T1000 (cell line): ENCODE data around the gene C1QTNF2.
"Not testable (repeated sequence)": the region's sequence is repeated elsewhere in the genome, so short reads cannot be mapped to it uniquely, and the experiment has no call there.

Experiments used
- DNase-seq: peaks from one replicate; lab custom pipeline; 2025; ENCODE audit warnings: mixed read lengths; lab: John Stamatoyannopoulos, UW

The C1QTNF2 gene

DNA sequence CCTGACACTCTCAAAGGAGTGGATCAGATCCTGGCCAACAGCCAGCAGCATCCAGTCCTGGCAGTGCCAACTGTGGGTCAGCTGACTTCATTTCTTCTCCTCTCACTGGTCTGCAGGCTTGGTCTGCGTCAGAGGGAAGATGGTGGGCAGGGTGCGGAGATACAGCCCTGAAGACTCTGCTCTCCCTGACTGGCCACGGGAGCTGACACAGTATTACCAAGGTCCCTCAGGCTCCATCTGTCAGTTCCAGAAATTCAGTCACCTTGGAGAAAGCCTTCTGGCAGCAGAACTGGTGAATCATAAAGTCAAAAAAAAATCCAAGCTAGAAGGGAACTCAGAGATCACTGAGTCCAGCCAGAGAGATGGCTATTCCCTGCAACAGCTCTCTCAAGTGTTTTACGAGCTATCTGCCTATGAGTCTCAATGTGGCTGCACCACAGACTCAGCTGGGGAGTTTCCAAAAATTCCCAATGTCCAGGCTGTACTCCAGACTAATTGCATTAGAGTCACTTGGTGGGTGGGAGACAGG lies 27.9 kb downstream of the C1QTNF2 start:
- peak; percentile 53 for DNase-seq

DNA sequence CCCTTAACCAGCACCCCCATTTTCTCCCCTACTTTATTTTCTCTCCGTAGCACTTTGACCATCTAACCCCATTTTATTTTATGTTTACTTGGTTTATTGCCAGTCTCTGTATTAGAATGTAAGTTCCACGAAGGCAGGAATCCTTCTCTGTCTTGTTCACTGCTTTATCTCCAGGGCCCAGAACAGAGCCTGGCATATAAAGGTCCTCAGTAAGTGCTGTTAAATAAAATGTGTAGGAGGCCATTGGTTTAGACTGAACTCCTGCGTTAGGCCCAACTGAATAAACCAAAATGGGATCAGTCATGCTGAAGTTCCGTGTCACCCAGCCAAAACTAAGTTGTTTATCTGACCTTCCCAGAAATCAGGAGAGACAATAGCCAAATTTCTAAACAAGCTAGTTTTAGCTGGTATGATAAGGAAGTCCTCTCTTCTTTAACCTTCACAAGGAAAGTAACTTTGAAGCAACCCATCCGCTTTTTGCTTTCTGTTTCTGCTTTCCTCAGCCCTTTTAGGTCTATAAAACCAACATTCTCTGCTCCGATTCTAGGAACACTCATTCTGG lies 29.0 kb downstream of the C1QTNF2 start:
- DNase-seq, result no peak

DNA sequence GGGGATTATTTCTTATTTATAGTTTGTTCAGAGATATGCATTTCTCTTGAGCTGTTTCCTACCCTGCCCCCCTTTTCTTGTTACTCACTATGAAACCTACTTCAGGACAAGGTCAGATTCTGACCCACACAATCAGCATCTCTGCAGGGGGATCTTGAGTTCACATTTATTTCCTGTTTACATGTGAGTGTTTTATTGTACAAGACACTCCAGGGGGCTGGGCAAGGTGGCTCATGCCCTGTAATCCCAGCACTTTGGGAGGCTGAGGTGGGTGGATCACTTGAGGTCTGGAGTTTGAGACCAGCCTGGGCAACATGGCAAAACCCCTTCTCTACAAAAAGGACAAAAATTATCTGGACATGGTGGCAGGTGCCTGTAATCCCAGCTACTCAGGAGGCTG lies 29.9 kb downstream of the C1QTNF2 start:
- not testable (repeated sequence) for DNase-seq

DNA sequence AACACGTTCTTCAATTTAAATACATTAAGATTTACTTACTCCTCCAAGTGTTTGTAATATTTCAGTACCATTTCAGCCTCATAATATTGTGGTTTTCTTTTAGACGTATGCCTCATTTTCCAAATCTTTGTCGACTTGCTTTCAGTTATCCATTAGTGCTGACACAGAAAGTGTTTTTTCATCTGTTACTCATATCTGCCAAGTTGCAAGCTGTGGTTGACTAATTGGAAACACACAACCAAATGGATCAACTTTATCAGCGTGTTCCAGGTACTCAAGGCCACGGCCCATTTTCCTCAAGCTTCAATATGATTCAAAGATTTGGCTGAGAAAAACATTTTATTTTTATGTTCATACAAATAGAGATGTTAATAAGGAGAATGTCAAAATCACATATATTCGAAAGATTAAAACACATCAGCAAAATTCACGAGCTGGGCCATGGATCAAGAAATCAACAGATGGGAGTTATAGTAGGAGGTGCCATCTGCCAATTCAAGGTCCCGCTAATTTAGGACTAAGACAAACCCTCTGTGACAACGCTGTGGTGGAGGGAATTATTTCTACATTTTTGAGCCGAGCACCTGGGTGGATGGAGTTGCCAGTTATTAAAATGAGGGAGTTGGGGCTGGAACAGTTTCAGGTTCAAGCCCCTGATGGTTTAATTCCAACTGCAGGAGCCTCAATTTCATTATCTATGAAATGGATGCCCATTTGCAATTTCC lies 30.9 kb downstream of the C1QTNF2 start:
- no peak for DNase-seq

DNA sequence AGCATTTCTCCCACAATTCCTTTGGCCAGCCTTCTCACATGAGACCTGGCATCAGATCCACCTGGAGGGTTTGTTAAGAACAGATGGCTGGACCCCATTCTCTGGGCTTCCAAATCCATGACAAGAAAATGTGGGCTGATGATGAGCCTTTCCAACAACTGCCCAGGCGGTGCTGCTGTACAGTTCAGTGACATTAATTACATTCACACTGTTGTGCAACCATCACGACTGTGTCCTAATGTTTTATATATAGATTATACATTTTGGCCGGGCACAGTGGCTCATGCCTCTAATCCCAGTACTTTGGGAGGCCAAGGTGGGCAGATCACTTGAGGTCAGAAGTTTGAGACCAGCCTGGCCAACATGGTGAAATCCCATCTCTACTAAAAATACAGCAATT lies 35.7 kb downstream of the C1QTNF2 start:
- DNase-seq, result not testable (repeated sequence)

DNA sequence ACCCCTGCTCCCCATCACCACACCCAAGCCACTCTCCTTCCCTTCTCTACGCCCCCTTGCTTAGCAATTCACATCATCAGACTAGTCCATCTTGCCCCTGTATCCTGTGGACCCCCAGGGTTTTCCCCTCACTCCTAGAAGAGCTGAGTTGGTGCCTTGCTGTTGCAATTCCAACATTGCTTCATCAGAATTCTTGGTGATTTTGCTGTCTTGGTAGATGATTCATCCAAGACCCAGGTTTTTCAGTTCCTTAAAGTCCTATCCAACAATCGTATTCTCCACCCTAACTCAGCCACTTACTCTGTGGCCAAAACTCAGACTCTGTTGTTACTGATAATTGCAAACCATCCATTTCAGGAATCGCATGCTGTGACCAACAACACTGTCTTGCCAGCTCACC lies 36.7 kb downstream of the C1QTNF2 start:
- no peak for DNase-seq

DNA sequence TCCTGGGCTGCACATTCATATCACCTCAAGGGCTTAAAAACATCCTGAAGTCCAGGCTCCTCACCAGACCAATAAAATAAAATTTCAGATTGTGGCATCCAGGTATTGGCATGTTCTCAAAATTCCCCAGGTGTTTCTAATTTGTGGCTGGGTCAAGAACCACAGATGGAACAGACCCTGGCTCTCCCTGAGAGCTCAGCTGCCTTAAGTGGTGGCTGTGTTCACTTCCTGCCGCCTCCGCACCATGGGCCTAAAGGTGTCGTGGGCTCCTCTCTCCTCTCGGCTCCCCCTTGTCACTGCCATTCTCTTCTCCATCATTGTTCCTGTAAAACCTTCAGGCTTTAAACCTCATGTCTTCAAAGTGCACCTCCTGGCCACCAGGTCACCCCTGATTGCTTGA lies 40.2 kb downstream of the C1QTNF2 start:
- DNase-seq, result no peak

DNA sequence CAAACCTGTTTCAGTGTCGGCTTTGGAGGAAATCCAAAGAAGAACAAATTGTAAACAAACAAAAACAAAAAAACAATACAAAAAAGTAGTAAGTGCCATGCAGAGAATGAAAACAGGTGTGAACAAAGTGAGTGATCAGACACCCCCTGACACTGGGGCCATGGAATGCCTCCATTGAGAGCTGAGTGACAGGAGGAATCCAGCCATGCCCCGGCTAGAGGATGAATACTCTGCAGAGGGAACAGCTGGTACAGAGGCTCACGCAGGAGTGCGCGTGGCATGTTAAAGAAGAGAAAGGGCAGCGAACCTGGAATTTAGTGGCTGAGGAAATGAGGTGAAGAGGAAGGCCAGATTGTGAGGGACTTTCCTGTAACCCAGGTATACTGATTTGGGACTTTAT lies 42.6 kb downstream of the C1QTNF2 start:
- DNase-seq, result no peak

DNA sequence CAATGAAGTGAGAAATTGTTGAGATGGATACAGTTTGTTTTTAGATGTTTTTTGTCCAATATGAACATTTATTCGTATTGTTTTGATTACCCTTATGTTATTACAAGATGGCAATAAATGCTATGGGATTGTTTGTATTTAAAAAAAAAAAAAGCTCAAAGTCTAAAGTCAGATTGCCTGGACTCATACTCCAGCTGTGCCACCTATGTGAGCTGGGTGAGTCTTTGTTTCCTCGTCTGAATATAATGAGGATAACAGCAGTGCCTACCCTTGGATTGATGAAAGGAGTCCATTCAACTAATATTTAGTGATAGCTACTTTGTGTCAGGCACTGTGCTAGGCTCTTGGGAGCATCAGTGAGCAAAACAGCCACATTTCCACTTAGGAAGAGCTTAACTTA lies 43.4 kb downstream of the C1QTNF2 start:
- DNase-seq, result no peak

DNA sequence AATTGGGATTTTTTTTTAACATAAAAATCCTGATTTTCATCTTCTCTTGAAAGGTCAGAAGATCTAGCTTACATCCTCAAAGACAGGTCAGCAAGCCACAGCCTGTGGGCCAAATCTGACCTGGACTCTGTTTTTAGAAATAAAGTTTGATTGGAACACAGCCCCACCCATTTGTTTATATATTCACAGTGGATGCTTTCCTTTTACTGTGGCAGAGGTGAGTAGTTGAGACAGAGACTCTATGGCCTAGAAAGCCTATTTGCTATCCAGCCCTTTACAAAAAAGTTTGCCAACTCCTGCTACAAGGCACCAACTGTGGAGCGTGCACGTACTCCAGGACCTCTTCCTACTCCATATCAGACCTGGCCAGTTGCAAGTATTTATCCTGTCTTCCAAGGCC lies 44.7 kb downstream of the C1QTNF2 start:
- no peak for DNase-seq

DNA sequence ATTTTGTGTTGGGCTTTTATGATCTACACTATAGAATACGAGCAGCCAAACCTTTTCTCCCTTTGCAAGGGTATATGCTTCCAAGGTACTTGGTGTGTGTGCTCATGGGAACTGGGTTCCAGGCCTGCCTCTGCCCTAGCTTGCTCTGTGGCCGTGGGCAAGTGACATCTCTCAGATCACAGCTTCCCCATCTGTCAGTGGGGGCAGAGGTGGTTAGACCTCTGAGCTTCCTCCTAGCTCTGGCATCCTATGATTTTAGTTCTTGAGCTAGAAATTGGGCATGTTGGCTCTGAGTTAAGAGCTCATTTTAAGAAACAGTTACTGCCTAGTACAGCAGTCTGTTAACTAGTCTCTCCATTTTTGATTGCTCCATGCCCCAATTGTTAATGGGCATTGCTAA lies 45.5 kb downstream of the C1QTNF2 start:
- no peak for DNase-seq

DNA sequence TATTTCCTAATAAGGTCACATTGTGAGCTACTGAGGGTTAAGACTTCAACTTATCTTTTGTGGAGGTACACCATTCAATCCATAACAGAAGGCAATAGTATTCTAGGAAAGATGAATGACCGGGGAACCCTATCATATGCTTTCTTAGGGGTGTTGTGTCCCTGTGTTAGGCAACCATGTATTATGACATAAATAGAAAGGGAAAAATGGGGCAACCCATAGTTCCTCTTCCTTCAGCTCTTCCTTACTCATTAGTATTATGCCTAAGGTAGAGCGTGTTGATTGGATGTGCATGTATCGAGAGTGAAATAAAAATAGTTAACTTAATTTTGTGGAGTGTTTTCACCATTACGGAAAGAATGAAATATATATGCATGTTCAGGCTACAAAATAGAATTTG lies 52.0 kb downstream of the C1QTNF2 start:
- DNase-seq, result no peak

DNA sequence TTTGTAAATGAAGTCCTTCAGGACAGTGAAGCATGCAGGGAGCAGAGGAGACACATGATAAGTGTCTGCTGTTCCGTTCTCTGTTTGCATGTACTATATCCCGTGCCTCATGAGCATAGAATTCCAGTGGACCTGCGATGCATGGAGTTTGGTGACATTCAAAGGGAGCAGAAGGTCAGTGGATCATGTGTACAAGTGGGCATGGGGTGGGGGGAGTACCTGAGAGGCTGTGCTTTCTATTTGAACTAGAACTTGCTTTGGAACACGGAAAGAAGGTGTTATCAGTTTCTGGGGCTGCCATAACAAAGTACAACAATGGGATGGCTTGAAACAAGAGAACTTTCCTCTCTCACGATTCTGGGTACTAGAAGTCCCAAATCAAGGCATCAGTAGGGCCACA lies 53.0 kb downstream of the C1QTNF2 start:
- DNase-seq, result no peak

DNA sequence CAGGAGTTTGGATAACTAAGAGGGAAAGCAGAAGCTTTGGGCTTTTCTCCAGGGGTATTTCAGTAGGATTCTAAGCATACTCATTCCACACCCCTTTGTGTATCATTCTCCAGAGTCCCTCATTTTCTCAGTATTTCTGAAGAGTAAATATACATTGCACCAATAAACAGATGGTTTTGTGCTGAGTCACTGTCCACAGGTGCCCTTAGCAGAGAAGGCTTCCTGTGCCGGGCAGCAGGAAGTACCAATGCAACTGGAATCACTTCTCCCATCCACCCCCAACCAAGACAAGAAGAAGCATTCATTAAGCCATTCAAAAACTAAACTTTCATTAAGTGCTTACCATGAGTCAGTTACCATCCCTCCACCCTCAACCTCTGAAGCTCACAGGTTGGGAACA lies 54.5 kb downstream of the C1QTNF2 start:
- DNase-seq, result peak; percentile 15

DNA sequence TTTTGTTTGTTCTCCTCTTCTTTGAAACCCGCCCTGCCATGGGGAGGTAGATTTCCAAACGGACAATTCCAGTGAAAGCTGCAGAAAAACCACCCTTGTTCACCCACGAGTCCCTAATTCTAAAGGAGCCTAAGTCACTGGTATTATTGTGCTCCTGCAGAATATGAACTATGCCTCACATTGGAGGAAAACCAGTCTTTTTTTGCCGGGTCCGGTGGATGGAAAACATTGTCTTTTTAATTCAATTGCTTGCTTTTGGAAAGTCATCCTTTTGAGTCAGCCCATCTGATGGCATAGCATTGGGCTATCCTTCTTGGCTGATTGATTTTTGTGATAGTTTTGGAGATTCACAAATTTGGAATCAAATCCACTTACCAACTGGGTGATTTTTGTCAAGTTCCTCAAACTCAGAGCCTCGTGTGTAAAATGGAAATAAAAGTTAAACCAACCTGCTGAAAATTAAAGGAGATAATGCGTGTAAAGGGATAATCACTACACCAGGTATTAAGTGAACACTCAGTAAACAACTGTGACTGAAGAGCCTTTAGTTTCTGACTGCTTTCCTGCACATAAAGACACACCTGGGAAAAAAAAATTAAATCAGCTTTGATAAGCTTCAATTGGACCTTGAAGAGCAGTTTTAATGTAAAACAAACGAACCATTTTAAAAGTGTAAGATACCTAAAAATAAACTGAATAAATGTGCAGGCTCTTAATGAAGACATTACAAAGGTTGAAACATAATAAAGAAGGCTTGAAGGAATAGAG lies 57.3 kb downstream of the C1QTNF2 start:
- DNase-seq, result no peak

DNA sequence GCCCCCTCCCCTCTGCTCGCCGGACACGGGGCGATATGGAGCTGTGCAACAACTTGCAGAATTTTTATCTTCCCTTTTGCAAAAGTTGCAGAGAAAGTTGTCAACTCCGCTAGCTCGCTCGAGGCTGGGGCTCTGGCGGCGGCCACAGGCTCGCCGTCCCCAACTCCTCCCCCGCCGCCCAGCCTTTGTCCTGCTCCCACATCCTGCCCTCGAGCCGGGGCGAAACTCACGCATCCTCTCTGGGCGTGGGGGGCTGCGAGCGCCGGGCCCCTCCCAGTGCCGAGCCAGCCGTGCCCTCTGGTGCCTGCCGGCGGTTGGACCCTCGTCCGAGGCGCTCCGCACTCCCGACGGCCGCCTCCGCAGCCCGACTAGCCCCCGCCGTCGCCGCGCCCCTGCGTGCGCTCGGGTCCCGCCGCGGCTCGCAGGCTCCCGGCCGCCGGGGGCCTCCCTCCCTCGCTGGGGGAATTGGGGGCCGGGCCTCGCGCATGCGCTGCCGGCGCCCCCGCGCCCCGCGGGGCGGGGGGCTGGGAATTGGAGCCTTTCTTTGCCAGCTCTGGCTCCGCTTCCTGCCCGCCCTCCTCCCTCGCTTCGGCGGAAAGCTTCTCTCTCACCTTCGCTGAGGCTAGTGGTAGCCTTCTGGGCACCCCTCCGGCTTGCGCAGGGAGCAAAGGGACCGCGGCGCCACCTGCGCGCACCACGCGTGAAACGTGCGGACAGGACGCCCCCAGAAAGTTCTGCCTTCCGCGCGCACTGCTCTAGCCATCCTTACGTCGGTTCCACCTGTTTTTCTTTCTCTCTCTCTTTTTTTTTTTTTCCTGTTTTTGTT lies 58.1 kb downstream of the C1QTNF2 start, which contains the start of gene CCNJL:
CCNJL (minus strand) TSS at position 431 of the 826 bp plus-strand sequence. CDS start 641 bp downstream, outside the sequence.
- DNase-seq, result peak; percentile 34

DNA sequence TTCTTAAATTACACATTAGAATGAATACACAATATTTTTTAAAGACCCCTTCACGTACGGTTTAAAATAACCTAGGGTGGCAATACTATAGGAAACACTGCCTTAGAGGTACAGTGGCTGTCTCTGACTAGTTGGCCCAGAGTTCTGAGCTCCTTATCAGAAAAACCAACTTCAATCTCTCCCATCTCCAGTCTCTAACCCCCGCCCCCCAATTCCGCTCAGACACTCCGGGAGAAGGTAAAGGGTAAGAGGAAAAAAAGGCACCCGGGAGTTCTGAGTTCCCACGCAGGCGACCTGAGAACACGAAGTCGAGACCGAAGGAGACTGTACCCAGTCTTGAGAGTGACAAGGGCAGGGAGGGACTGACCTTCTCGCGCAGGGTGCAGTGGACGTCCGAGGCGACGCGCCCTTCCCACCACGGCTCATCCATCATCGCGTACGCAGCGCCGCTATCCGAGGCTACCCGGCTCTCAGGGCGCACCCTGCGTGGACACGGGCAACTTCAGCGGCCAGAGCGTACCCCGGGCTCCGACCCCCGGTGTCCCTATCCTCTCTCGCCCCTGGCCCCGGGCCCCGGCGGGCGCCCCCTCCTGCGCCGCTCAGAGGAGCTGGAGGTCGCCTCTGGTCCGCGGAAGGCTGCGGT lies 58.8 kb downstream of the C1QTNF2 start:
- DNase-seq, result no peak

DNA sequence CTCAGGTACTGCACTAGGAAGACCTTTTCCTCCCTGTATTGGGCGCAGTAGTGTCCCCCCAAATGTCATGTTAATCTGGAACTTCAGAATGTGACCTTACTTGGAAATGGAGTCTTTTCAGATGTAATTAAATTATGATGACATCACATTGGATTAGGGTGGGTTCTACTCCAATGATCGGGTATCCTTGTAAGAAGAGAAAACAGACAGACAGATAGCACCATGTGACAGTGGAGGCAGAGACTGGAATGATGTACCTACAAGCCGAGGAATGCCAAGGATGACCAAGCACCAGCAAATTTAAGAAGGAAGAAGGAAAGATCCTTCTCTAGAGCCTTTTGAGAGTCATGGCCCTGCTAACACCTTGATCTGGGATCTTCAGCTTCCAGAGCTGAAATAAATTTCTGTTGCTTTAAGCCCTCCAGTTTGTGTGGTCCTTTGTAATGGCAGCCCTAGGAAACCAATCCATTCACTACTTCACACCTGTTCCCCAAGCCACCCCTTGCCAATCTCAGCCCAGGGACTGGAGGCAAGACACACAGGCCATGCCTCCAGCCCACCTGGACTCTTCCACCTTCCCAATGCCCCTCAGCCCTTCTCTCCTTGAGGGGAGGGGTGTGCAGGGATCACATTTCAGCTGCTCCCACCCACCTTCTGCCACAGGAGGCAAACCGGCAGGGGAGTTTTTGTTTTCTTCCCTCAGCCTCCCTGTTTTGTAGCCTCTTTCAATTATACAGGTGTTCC lies 59.7 kb downstream of the C1QTNF2 start:
- no peak for DNase-seq

DNA sequence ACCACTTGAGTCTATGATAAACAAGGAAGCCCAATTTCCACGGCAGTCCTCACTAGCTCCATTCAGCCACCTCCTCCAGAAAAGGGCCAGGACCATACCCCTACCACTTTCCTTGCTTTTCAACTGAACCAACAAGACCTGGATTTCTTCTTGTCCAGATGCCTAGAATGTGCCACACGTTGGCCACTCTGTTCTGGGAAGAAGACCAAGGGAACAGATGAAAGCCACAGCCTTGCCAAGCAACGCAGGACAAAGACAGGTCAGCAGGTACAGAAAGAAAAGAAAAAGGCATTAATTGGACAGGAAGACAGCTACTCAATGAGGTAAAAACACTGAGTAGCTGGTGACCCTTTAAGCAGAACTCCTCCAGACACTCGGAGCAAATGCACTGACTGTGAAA lies 60.3 kb downstream of the C1QTNF2 start:
- no peak for DNase-seq

DNA sequence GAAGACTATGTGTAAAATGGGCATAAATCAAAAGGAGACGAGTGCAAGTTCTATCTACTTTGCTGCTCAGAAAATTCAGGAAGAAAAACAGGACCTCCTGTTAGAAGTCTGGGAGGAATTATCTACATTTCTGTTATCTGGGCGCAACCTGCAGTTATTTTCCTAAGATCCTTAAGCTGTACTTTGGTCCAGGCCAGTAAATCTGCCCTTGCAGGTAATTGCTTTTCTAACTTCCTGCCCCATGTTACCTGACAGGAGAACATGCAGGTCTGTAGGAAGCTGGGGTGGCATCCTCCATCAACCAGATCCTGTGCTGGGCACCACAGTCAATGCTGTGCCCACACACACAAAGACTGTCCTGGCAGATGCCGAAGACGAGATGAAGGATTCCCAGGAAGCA lies 63.7 kb downstream of the C1QTNF2 start:
- no peak for DNase-seq

DNA sequence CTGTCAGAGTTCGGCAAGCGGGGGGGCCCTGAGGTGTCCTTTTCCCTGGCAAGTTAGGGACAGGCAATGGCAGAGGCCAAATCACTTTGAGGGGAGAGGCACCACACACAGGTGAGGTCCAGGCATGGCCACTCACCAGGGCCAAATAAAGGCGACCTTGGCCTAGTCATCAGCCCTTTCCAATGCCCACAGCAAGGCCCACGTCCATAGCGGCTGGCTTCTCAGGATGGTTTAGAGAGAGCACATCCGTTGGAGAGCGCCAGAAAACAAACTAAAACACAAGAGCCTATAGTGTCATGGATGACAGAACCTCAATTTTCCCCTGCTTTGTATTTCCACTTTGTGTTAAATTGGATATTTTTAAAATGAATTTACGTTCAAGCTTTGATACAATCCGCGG lies 65.1 kb downstream of the C1QTNF2 start:
- no peak for DNase-seq
